G401.6 (cell line): ENCODE results near the gene ACVRL1.

Source experiments
- FAIRE-seq: peaks from 2 replicates; lab custom pipeline; 2012; peaks lifted over from hg19 to GRCh38; lab: Jason Lieb, UNC

ACVRL1 gene

DNA sequence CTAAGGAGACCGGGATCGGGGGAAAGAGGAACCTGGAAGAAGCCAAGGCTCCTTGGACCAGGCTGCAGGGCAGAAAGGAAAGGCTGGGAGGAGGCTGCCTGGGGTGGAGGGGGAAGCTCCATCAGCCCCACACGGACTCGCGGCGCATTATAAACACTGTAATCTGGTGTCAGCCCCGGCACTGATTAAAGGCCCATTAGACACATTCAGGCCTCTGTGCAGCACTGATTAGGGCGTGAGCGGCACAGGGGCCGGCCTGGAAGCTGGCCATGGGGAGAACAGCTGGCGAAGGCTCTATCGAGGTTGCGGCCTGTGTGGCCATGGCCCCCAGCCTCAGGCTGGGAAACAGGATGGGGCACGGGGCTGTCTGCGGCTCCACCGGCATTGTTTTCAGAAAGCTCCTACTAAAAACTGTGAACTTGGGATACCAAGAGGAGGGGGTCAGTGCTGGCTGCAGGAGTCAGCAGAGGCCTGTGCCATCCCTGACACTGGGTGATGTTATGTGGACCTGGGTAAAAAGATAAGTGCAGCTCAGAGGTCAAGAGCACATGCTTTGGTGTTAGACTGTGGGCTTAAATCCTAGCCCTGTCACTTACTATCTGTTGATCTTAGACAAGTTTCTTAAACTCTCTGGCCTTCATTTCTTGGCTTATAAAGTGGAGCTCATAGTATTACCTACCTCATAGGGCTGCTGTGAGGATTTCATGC, 10.6 kb downstream of the ACVRL1 start:
- no peak for FAIRE-seq

DNA sequence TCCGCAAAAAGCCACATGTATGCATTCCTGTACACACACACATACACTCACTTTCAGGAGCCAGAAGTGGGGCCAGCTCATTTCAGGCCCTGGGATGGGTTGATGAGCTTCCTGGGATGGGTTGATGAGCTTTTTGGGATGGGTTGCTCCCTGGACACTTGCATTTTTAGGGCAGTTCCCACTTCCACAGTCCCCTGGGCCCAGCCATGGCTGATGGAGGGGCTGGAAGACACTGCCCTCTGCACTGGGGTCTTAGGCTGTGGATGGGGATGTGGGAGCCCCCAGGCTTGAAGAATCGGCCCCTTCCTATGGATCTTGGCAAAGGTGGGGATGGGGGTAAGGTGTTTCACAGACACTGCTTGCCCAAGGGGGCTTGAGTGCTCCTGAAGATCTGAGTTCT, 12.7 kb downstream of the ACVRL1 start:
- no peak for FAIRE-seq

DNA sequence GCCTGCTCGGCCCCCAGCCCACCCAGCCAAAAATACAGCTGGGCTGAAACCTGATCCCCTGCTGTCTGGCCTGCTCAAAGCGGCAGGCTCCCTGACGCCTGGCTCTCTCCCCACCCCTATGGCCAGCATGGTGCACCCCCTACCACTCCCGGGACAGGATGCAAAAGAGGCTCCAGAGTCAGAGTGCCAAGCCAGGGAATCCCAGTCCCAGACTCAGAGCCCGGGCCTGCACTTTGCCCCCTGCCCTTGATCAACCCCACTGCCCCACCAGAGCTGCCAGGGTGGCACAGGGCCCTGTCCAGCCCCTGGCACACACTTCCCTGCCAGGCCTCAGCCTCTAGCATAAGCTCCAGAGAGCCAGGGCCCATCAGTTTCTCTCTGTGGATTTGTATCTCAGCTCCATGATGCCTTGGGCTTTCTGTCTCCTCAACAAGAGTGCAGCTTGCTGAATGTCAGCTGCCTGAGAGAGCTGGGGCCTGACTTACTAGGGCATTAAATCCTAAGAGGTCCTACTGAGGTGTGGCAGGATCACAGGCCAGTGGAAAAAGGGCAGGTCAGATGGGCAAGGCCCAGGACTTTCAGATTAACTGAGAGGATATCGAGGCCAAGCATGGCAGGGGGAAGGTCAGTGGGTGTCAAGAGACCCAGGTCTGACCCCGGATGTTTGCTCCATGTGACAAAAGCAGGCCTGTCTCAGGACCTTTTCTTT, 13.9 kb downstream of the ACVRL1 start:
- no peak for FAIRE-seq

DNA sequence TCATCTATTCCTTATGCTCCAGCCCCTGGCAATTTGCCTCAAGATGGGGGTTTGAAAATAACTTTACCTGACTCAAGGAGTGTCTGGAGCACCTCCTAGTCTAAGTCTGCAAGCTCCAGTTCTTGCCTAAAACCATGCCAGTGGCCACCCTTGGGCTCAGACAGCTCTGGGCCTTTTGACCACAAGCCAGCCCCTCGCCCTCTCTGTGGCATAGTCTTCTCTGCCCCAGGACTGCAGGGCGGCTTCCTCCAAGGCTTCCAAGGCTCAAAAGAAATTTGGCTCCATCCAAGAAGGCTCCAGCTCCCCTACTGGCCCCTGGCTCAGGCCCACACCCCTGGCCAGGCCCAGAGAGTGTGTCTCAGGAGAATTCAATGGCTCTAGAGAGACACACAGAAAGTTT, 14.8 kb downstream of the ACVRL1 start:
- no peak for FAIRE-seq

DNA sequence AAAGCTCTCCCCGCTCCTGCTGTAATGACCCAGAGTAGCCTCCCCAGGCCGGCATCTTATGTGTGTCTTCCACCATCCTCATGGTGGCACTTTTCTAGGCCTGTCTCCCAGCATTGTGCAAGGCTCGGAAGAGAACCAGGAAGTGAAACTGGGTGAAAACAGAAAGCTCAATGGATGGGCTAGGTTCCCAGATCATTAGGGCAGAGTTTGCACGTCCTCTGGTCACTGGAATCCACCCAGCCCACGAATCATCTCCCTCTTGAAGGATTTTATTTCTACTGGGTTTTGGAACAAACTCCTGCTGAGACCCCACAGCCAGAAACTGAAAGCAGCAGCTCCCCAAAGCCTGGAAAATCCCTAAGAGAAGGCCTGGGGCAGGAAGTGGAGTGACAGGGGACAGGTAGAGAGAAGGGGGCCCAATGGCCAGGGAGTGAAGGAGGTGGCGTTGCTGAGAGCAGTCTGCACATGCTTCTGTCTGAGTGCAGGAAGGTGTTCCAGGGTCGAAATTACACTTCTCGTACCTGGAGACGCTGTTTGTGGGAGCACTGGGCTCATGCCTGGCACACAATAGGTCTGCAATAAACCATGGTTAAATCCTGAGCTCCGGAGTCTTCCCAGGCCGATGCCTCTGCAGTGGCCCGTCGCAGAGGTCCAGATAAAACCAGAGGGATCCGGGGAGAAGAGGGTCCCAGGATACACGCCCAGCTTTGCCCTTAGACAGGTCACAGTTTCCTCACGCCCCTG, 15.6 kb downstream of the ACVRL1 start:
- no peak for FAIRE-seq

DNA sequence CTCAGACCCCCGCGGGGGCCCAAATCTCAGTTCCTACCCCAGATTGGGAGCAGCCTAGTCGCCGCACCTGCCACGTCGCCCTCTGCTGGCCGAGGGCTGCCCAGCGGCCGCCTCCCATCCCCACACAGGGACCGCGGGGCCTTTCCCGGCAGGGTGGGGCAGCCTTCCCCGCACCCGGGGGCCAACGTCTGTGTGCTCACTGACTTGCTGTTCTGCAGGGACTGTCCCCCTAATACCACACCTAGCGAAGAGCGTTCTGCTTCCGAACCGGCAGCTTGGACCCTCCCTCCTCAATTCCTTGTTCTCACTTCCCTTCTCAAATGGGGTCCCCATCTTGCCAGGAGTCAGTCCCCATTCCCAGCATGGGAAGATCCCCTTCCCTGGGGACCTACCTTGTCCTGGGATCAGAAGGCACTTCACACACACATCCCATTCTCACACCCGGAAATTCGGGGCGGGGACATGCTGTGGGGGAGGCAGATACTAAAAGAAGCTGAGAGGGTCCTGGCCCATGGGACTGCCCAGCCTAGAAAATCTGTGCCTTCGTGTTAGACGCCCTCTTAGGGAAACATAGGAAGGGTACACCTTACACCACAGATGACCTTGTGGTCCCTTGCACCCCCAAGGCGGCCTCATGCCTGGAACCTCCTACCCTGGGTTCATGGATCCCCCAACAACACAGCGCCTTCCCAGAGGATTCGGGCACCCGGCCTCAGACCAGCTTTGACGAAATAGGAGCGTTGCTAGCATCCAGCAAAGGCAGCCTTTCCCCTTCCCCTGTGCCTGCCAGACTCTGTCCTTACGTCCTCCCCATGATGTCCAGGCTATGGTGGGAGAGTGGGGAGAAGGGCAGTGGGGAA, 16.4 kb downstream of the ACVRL1 start:
- FAIRE-seq: no peak

DNA sequence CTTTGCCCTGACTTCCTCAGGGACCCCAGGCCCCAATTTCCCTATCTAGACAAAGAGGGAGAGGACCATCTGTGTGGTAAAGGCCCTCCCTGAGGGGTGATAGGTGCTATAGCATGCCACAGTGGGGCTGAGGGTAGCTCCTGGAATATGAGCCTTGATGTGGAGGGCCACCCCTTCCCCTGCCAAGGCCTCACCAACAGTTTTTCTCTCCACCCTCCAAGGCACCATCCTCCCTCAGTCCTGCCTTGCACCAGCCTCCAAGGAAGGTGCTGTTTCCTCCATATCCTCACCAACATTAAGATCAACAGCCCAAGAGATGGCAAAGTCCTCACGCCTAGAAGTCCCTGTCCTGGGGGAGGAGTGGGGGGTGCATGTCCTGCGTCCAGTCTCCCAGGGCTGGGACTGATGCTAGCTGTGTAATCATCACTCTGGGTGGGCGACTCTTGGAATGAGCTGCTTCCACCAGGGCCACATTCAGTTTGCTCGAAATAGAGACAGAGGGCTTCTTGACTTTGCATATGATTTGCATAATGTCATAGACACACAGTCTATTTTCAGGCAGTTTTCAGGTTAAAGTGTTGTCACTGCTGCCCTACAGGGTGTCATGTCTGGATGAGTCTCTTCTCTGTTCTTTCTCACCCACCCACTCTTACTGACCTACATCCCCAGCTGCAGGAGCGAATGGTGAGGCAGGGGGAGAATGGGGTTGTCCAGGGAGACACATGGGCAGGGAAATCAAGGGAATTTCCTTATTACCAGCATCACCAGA, 17.4 kb downstream of the ACVRL1 start:
- FAIRE-seq: no peak

DNA sequence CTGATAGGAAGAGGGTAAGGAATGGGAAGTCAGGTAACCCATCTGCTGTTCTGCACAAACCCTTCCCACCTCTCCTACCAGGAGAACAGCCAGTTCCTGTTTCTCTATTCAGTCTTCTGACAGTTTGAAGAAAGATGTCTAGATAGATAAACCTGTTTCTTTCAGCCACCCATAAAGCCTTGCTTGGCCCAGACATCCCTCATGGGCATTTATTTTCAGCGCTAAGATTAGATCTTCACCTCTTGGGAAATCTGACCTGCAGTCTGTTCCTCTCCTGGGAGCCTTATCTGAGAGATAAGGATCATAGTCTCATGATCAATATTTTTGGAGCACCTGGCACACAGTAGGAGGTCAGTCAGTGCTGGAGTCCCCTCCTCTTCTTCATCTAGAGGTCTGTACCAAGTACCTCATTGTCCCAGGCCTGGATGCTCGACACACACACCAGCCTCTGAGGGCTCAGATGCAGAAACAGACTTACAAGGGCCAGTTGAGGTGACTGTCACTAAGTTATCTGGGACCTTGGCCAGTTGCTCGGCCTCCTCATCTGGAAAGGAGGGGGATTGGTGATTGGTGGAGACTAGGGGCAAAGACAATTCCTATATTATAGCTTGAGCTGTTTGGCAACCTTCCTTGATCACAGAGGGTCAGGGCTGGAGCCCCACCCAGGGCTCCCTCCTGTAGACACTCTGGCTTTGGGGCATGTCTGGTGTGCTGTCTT, 18.2 kb downstream of the ACVRL1 start:
- no peak for FAIRE-seq

DNA sequence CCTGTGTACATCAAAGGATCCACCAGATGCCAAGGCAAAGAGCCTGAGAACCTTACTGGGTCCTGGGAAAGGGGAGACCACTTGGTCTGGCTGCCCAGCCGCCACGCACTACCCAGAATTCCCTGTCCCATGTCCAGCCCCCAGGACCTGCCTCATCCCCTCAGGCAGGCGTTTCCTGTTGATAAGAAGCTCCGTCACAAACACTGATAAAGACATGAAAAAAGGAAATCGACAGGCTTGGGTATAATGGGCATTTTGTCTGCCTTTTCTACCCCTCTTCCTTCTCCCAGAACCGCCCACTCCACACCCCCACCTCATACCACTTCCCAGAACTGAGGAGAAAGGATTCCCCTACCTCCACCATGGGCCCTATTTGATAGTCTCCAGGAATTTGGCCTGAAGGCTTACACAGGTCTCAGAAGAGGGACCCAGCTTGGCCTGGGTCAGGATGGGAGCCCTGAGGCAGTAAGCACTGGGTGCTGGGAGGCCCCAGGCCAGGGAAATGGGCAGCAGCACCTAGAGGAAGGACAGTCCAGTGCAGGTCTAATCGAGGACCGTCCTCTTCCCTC, 18.8 kb downstream of the ACVRL1 start:
- no peak for FAIRE-seq

DNA sequence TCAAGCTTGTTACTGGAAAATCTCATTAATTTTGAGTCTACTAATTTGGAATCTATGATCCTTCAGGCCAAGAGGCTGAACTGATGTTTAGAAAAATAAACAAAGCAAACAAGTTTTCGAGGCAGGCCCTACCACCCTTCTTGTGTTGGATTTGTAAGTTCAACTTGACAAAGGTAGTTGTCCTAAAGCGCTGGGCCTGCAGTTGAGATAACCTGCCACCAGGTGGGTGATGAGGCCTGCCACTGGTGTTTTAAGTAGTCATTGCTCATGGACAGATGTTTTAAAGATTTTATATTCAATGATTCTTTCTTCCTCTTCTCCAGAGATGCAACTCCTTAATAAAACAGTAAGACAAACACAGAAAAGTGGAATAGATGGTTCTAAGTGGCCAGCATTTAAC, 19.4 kb downstream of the ACVRL1 start:
- FAIRE-seq: no peak

DNA sequence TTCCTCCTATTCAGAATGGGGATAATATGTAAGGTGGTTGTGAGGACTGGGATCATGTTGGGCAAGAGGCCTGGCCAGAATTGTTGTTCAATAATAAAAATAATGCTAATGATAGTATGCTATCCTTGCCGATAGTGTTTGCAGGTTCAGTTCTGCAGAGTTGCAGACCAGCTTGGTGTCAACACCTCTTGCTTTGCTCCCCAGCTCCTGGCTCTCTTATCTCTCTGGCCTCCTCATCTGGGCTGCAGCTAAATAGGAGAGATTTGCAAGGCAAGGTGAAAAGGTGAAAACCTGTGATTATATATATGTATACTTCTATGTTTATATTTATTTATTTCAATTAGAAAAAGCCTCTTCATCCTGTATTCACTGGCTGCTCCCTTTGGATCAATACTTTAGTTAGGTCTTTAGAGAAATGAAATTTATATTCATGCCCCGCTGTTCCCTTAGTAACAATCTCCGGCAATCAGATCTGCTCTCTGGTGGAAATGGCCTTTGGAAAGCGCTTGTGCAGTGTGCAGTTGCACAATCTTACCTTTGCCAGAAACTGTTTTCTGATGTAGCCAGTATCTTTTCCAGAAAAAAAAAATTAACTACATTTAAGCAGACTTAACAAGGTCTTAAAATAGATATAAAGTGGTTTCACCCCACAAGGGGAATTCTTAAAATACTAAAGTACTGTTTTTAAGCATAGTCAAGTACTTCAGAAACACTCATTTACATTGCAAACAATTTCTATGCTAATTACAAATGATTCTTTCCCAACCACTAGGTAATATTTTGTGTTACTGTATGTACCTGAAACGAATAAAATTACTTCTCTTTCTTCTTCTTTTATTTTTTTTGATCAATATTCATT, 25.1 kb downstream of the ACVRL1 start:
- FAIRE-seq: no peak

DNA sequence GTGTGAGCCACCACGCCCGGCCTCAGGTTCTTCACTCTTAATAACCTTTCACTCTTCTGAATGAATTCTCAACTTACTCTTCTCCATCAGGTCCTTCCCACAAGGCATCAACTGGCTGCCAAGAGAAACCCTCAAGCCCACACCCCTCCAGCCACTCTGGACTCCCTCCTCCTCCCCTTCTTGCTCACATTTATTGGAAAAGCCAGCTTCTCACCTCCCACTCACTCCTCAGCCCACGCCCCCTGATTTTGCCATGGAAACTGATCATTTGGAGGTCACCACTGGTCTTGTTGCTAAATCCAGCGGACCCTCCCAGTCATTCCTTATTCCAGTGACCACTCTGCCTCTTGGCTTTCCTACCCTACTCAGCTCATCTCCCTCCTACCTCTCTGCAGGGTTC, 26.8 kb downstream of the ACVRL1 start:
- no peak for FAIRE-seq

DNA sequence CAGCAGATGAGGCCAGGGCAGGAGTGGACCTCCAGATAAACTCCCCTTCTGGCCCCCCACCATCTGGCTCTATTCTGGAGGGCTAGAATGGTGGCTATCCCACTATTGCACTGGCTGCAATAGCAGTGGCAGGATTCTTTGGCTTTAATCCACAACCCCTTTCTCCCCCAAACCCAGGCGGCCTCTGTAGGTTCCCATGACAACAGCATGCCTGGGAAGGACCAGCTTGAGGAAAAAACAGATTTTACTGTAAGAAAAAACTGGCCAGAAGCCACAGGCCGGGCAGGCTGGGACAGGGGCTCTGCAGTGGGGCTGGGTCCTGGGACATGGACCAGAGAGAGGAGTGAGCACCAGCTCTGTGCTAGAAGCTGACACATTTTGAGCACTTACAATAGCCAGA, 30.6 kb downstream of the ACVRL1 start:
- FAIRE-seq: no peak

DNA sequence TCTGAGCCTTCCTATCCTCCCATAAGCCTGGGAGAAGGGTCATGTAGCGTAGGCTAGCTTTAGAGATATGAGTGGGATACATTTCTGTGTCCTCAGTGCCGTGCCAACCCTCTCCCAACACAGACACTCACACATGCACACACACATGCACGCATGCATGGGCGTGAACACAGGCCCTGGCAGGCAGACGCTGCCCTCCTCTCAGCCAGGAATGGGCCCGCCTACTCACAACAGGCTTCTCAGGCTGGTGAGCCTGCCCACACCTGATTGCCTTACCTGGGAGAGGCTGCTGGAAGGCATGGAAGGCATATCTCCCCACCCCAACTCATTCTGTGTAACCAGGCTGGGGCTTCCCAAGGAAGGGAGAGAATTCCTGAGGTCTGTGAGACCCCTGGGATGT, 31.4 kb downstream of the ACVRL1 start:
- no peak for FAIRE-seq

DNA sequence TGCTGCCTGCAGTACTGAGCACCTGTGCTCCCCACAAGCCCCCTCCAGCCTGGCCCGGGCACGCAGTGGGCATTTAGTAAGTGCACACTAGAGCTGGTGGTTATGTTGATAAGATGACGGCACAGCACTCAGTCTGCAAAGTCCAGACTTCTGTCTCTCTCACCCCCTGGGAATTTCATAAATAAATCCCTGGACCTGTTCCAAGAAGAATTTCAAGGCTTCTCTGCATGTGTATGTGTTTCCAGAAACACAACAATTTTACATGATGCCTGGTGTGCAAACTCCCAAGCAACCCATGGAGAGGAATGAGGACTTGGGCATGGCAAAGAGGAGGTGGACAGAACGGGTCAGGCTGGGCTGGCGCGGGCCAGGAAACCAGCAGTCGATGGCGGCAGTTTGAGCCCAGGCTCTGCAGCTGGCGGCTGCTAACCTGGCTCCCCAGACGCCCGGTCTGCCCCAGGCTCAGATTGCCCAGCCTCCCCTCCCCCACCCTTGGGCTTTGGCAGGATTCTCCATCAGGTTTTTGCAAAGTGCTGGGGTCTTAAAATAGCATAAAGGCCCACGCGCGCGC, 33.8 kb downstream of the ACVRL1 start:
- FAIRE-seq: no peak

DNA sequence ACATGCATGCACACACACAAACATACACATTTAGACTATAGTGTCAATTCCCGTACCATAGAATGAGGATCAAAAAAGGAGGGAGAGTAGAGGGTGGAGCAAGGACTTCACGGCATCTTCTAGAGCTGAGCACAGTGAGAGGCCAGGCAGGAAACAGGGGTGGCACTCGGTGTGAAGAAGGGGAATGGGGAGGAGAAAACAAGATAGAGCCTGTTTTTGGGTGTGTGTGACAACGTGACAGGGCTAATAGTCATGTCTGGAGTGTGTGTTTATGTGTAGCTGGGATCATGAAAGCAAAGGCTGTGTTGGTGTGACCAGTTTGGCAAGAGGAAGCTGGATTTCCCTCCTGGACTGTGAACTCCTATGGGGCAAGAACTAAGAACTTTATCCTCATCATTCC, 34.3 kb downstream of the ACVRL1 start:
- FAIRE-seq: no peak

DNA sequence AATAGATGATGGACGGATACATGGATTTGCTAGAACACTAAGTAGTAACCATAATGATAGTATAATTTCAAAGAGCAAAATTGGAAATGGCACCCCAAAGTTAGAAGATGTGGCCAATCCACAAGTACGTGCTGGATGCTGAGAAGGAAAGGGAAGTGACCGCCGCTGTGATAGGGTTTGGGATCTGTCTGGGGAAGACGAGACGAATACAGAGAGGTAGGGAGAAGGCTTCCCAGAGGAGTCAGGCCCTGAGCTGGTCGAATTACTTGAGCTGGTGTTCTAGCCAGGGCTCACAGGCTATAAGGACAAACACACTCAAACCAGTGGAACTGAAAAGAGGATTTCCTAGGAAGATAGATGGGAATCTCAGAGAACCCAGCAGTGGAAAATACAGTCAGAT, 34.8 kb downstream of the ACVRL1 start:
- no peak for FAIRE-seq

DNA sequence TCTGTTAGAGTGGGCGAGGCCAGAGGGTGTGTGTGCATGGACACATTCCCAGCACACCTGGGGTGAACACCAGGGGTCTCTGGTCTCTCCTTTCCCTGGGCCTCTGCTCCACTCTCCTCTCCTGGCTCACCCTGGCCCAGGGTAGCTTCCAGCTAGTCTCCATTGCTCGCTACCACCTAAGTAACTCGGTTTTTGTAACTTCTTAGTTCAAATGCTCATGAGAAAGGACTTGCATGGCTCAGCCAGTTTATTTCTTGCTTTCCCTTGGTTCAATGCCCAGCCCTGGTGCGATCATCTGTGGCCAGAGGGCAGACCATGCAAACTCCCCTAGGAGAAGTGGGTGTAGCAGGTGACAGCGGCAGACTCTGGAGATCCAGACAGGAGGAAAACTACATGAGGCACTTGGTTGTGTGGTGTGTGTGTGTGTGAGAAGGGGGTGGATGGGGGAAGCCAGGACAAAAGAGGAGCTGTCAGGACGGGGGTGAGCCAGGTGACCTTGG, 35.2 kb downstream of the ACVRL1 start:
- FAIRE-seq: no peak

DNA sequence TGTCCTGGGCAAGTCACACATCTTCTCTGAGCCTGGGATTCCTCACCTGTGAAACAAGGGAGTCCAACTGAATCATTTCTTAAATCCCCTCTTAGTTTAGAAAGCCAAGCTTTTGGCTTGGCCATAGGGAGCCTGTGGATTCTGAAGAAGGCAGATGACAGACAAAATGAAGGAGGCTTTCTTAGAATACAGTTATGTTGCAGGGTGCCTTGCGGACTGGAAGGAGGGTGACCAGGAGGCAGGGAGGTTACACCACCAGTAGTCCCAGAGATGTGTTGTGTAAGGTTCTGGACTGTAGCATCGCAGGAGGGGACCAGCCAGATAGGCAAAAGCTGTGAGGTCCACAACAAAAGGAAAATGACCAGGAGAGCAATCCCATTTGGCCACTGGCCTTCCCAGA, 36.0 kb downstream of the ACVRL1 start:
- FAIRE-seq: no peak
